GM12878 (cell line): ENCODE data around the gene PFDN4. TPM values are rescaled to one million over a fixed set of nuclear protein-coding genes. Genes with fewer than 3 reads are reported as not detected.

Source experiments
- ATAC-seq: fragments of 200-7000 bp; cut with Tn5 transposase; 3 replicates; pipeline ENCODE4 v1.9.1; 2020; ENCODE audit warnings: mild to moderate bottlenecking, moderate library complexity
- BruUV-seq: library from RNA; stranded (reverse); fragments of 400-500 nt; replicated peaks from 2 replicates; lab custom pipeline; 2021; lab: Mats Ljungman, UMichigan
- CTCF ChIA-PET: fragments of 300-600 bp; sonication (Branson Sonifier 250); formaldehyde crosslinking; extraction: SDS; loops from one replicate; lab custom pipeline; 2021; ENCODE audit warnings: inconsistent platforms; lab: Yijun Ruan, JAX
- POLR2A ChIA-PET: fragments of 350-600 bp; formaldehyde crosslinking; extraction: SDS; loops from one replicate; lab custom pipeline; 2021; ENCODE audit warnings: inconsistent platforms; lab: Charles Lee
- RAD21 ChIA-PET: fragments of 300-600 bp; sonication (Branson Sonifier 250); formaldehyde crosslinking; loops from one replicate; lab custom pipeline; 2023; ENCODE audit warnings: antibody characterized with exemption; ENCODE audit not compliant: unreplicated experiment; lab: Charles Lee
- SMC1A ChIA-PET: fragments of 300-600 bp; sonication (Branson Sonifier 250); formaldehyde crosslinking; loops from one replicate; lab custom pipeline; 2023; ENCODE audit not compliant: unreplicated experiment, uncharacterized antibody; lab: Charles Lee
- DNase-seq: peaks from one replicate; pipeline ENCODE4 v3.0.0-alpha.2; 2011; ENCODE audit warnings: low read depth, low spot score
- FAIRE-seq: peaks from 3 replicates; lab custom pipeline; 2011; peaks lifted over from hg19 to GRCh38; lab: Jason Lieb, UNC
- H2AFZ ChIP-seq: 2 replicates; pipeline ENCODE4 v1.6.0; 2011; ENCODE audit warnings: low read depth, low read length, control low read depth; ENCODE audit not compliant: control insufficient read depth
- H3K27ac ChIP-seq: 2 replicates; pipeline ENCODE4 v1.5.1; 2011; ENCODE audit warnings: control low read depth; ENCODE audit not compliant: control insufficient read depth, insufficient read depth
- H3K27me3 ChIP-seq, 2 experiments: replicated peaks in 1 of 2; 2 replicates each; pipeline versions ENCODE4 v1.6.0 to v1.6.1; 2011; ENCODE audit warnings: low read length in 1 of 2; ENCODE audit not compliant: control insufficient read depth in 2 of 2, insufficient read depth in 2 of 2
- H3K36me3 ChIP-seq, 2 experiments: 2 replicates each; pipeline ENCODE4 v1.5.1; 2011; ENCODE audit warnings: low read length in 1 of 2; ENCODE audit not compliant: control insufficient read depth in 2 of 2, insufficient read depth in 2 of 2
- H3K4me1 ChIP-seq: 2 replicates; pipeline ENCODE4 v1.6.1; 2011; ENCODE audit warnings: mild to moderate bottlenecking, low read length, moderate library complexity, mixed read lengths; ENCODE audit not compliant: control insufficient read depth, insufficient read depth
- H3K4me2 ChIP-seq: 2 replicates; pipeline ENCODE4 v1.6.0; 2011; ENCODE audit warnings: control low read depth; ENCODE audit not compliant: control insufficient read depth, insufficient read depth
- H3K4me3 ChIP-seq: fragments of 200-600 bp; sonication (generic); 2 replicates; pipeline ENCODE4 v1.5.1; 2016
- H3K79me2 ChIP-seq: 2 replicates; pipeline ENCODE4 v1.6.0; 2011; ENCODE audit warnings: low read length; ENCODE audit not compliant: control insufficient read depth, insufficient read depth
- H3K9ac ChIP-seq: 2 replicates; pipeline ENCODE4 v1.8.0; 2011; ENCODE audit warnings: low read length, control low read depth, mixed read lengths; ENCODE audit not compliant: control insufficient read depth, insufficient read depth
- H3K9me3 ChIP-seq: replicated peaks from 3 replicates; pipeline ENCODE4 v1.5.1; 2011; ENCODE audit warnings: mild to moderate bottlenecking, low read length; ENCODE audit not compliant: control insufficient read depth, insufficient read depth
- H4K20me1 ChIP-seq: 2 replicates; pipeline ENCODE4 v1.6.0; 2011; ENCODE audit not compliant: control insufficient read depth, insufficient read depth
- CREM ChIP-seq: IDR thresholded peaks from 2 replicates; pipeline ENCODE4 v1.6.1; 2014; ENCODE audit warnings: antibody characterized with exemption, low read depth
- IRF4 ChIP-seq: IDR thresholded peaks from 2 replicates; pipeline ENCODE4 v1.6.1; 2011; ENCODE audit warnings: low read depth, low read length
- MEF2B ChIP-seq: fragments of 450-650 bp; IDR thresholded peaks from 2 replicates; pipeline ENCODE4 v1.6.1; 2018; ENCODE audit warnings: mild to moderate bottlenecking, moderate library complexity; ENCODE audit not compliant: partially characterized antibody, poor library complexity, severe bottlenecking
- NFYB ChIP-seq: IDR thresholded peaks from 2 replicates; pipeline ENCODE4 v1.6.1; 2011; ENCODE audit warnings: low read depth, mild to moderate bottlenecking, low read length, improper control_type of control experiment, moderate library complexity; ENCODE audit not compliant: insufficient read depth
- POLR2AphosphoS5 ChIP-seq: IDR thresholded peaks from 2 replicates; pipeline ENCODE4 v1.6.1; 2011; ENCODE audit warnings: mild to moderate bottlenecking, low read length, inconsistent platforms
- SREBF1 ChIP-seq: IDR thresholded peaks from 2 replicates; pipeline ENCODE4 v1.6.1; 2012; ENCODE audit warnings: mild to moderate bottlenecking, low read length
- SREBF2 ChIP-seq: IDR thresholded peaks from 2 replicates; pipeline ENCODE4 v1.6.1; 2012; ENCODE audit warnings: mild to moderate bottlenecking, low read length
- TCF3 ChIP-seq: IDR thresholded peaks from 2 replicates; pipeline ENCODE4 v1.6.1; 2012; ENCODE audit warnings: low read depth, mild to moderate bottlenecking, low read length, borderline replicate concordance; ENCODE audit not compliant: insufficient read depth
- WGBS: methylation state at CpG from one replicate; pipeline ENCODE4 v1.1.6; 2016; ENCODE audit warnings: low lambda C conversion rate; ENCODE audit not compliant: insufficient replicate concordance, insufficient coverage; ENCODE audit errors: missing lambda C conversion rate; 5-methylcytosine and 5-hydroxymethylcytosine counted together
- in situ Hi-C: fragments of 300-500 bp; cut with MboI; formaldehyde crosslinking; loops from 9 replicates; pipeline ENCODE4 v1.14.3; 2018; ENCODE audit warnings: mixed read lengths
- intact Hi-C: fragments of 100-400 bp; cut with micrococcal nuclease; formaldehyde crosslinking; loops from one replicate; pipeline ENCODE4 v1.14.2; 2022; ENCODE audit not compliant: unreplicated experiment
- polyA plus RNA-seq, 11 experiments: library from polyadenylated mRNA; depleted of rRNA in 4 of 11; unstranded in 6 of 11; stranded (reverse) in 5 of 11; fragments of >200 nt; fragmentation: Nextera tagmentation in 4 of 11; fragmentation: Illumina TruSeq in 1 of 11; extraction: Ambion mirVana in 4 of 11; extraction: Trizol in 1 of 11; gene quantifications; 1 replicate in 1 of 11; 2 replicates in 10 of 11; pipeline versions ENCODE4 v1.2.1 to v1.2.3, GENCODE V29; 2011 to 2016; ENCODE audit warnings: inconsistent platforms in 2 of 11, missing spikeins in 2 of 11, low read depth in 1 of 11
- total RNA-seq, 4 experiments: library from RNA; depleted of rRNA in 3 of 4; stranded (reverse); fragments of >200 nt in 3 of 4; fragmentation: Illumina TruSeq in 1 of 4; extraction: Trizol in 1 of 4; gene quantifications; 2 replicates each; pipeline versions ENCODE4 v1.2.1 to v1.2.3, GENCODE V29; 2013 to 2021
- TF ChIP-seq, protein P1 (sequence below): fragments of 450-650 bp; formaldehyde crosslinking; IDR thresholded peaks from 2 replicates; pipeline ENCODE4 v1.5.0; 2022; ENCODE audit warnings: mild to moderate bottlenecking, missing genetic modification characterization
- TF ChIP-seq, protein P2 (sequence below): fragments of 450-650 bp; formaldehyde crosslinking; IDR thresholded peaks from 2 replicates; pipeline ENCODE4 v1.4.0; 2020; ENCODE audit warnings: mild to moderate bottlenecking, moderate library complexity

Gene PFDN4
- total and polyA plus RNA-seq, 10 of the 15 experiments (the other 5 are each of a cell fraction or from before 2014, with no cell fraction given) = 36.9 to 136 (median 82.8) TPM

DNA sequence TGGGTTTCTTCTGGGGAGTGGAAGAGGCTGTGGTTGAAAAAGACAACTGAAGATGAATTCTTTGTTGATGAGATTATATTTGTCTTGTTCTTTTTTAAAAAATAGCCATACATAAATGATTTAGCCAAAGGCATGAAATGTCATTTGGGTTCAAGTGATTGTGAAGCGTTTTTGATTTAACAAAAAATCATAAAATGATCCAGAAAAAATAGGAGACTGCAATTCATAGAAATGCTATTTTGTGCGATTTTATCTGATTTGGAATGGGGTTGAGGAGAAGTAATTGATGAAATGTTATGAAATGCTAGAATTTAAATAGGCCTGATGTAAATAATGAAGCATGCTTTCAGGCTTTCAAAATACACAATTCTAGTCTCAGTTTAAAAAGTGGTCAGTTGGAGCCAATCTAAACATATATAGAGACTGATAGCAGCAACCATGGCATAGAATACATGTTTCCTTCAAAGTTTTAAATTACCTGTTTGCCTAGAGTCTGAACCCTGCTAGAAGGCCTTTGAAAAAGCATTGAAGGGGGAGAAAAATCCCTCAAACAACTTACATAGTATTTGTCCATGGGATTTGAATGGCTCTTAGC lies 21.8 kb downstream of the PFDN4 start:
- Histone ChIP-seq H3K4me1 (peaks cover 5% of the 10 kb centered on the region; the same call in 1 of the 2 replicates), H3K4me2 (no peak overlapping the region), H4K20me1 (no peaks in the 10 kb centered on the region), H3K27me3 (no peaks in the 10 kb centered on the region), H3K9me3 (peaks cover 2% of the 10 kb centered on the region; the same call in 1 of the 3 replicates), H2AFZ (no peak overlapping the region), H3K27ac (no peak overlapping the region), H3K36me3 (no peaks in the 10 kb centered on the region), H3K4me3 (no peak overlapping the region), H3K9ac (no peak overlapping the region), H3K79me2 (no peaks in the 10 kb centered on the region)
- no peak for FAIRE-seq
- ChIA-PET RAD21 (no interaction called here), CTCF (interaction anchor here (0.6 kb wide), 1 partner anchor 1062 kb away, joined by 3 read pairs; no protein-coding TSS in a partner anchor), SMC1A (interaction anchor here (0.6 kb wide), 1 partner anchor 90 kb away, joined by 8 read pairs; no protein-coding TSS in a partner anchor), POLR2A (no interaction called here)
- no peak for DNase-seq
- in situ Hi-C loops (no loop called here), intact Hi-C loops (no loop called here)
- BruUV-seq = no TSS peak
- no peak for ATAC-seq
- TF ChIP-seq POLR2AphosphoS5 = no peak
- TF ChIP-seq, protein P1, sequence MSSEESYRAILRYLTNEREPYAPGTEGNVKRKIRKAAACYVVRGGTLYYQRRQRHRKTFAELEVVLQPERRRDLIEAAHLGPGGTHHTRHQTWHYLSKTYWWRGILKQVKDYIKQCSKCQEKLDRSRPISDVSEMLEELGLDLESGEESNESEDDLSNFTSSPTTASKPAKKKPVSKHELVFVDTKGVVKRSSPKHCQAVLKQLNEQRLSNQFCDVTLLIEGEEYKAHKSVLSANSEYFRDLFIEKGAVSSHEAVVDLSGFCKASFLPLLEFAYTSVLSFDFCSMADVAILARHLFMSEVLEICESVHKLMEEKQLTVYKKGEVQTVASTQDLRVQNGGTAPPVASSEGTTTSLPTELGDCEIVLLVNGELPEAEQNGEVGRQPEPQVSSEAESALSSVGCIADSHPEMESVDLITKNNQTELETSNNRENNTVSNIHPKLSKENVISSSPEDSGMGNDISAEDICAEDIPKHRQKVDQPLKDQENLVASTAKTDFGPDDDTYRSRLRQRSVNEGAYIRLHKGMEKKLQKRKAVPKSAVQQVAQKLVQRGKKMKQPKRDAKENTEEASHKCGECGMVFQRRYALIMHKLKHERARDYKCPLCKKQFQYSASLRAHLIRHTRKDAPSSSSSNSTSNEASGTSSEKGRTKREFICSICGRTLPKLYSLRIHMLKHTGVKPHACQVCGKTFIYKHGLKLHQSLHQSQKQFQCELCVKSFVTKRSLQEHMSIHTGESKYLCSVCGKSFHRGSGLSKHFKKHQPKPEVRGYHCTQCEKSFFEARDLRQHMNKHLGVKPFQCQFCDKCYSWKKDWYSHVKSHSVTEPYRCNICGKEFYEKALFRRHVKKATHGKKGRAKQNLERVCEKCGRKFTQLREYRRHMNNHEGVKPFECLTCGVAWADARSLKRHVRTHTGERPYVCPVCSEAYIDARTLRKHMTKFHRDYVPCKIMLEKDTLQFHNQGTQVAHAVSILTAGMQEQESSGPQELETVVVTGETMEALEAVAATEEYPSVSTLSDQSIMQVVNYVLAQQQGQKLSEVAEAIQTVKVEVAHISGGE (CRISPR knock-in tag) = no peak
- TF ChIP-seq MEF2B = no peak
- TF ChIP-seq IRF4 = no peak
- TF ChIP-seq, protein P2, sequence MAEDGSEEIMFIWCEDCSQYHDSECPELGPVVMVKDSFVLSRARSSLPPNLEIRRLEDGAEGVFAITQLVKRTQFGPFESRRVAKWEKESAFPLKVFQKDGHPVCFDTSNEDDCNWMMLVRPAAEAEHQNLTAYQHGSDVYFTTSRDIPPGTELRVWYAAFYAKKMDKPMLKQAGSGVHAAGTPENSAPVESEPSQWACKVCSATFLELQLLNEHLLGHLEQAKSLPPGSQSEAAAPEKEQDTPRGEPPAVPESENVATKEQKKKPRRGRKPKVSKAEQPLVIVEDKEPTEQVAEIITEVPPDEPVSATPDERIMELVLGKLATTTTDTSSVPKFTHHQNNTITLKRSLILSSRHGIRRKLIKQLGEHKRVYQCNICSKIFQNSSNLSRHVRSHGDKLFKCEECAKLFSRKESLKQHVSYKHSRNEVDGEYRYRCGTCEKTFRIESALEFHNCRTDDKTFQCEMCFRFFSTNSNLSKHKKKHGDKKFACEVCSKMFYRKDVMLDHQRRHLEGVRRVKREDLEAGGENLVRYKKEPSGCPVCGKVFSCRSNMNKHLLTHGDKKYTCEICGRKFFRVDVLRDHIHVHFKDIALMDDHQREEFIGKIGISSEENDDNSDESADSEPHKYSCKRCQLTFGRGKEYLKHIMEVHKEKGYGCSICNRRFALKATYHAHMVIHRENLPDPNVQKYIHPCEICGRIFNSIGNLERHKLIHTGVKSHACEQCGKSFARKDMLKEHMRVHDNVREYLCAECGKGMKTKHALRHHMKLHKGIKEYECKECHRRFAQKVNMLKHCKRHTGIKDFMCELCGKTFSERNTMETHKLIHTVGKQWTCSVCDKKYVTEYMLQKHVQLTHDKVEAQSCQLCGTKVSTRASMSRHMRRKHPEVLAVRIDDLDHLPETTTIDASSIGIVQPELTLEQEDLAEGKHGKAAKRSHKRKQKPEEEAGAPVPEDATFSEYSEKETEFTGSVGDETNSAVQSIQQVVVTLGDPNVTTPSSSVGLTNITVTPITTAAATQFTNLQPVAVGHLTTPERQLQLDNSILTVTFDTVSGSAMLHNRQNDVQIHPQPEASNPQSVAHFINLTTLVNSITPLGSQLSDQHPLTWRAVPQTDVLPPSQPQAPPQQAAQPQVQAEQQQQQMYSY (CRISPR knock-in tag) = no peak
- no peak for TF ChIP-seq SREBF2
- no peak for TF ChIP-seq TCF3
- no peak for TF ChIP-seq NFYB
- no peak for TF ChIP-seq SREBF1
- TF ChIP-seq CREM = no peak
- 83% methylated on average over 2 of the region's 2 CpGs for WGBS
